ENCODE measurements around the gene ARHGAP4.

Gene ARHGAP4

DNA sequence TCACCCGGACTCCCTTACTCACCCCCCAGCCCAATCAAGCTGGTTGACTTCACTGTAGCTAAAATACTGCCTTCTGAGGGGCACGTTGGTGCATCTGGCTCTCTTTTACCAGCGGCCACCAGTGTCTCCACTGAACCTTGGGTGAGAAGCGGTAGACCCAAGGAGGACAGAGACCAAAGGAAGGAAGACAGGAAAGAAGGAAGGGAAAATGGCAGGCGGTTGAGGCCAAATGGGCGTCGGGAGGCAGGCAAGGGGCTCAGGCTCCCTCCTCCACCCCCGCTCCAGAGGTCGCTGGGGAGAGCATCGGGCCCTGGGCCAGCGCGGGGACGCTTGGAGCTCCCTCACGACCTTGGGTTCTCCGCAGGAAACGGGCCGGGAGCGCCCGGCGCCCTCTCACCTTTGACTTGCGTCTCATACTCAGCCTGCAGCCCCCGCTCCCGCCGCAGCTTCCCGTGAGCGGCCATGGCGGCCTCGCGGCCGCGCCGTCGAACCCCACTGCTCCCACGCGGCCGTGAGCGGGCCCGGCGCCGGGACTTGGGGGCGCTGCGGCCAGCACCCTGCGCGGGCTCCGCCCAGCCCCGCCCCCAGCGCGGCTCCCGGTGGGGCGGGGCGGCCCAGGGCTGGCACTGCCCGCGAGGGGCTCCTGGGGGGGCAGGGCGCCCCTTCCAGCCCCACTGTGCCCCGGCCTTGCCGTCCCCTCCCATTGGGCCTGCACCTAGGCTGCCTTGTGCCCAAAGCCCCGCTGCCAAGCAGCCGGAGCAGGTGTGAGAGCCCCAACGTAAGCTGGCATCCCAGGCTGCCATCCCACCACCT, at the start of gene ARHGAP4:
Gene ARHGAP4, minus strand, starts transcription at position 526 of the 813 bp plus-strand sequence. Its CDS starts 62 bp downstream, at position 464.
- peak within 1 kb of the TSS; percentile 90 for H3K4me3 Mint-ChIP-seq
- H3K27ac Mint-ChIP-seq: peak within 1 kb of the TSS; percentile 93
- peaks cover 44% of the 10 kb centered on the region for H3K4me1 Mint-ChIP-seq
- DNase-seq (ENCODE audit: low spot score in 2 of 2): peak; percentile 26 to 76
- peak; percentile 25 for ATAC-seq
- no peaks in the 10 kb centered on the region for H3K9me3 Mint-ChIP-seq
- H3K36me3 Mint-ChIP-seq: peaks cover 32% of the 10 kb centered on the region

GRCh38 chrX:153974726-153975286, 48.7 kb upstream of the ARHGAP4 start:
- Mint-ChIP-seq H3K4me1 (peaks cover 15% of the 10 kb centered on the region), H3K27ac (peak overlapping the region; percentile 93), H3K36me3 (peaks cover 31% of the 10 kb centered on the region), H3K4me3 (peak overlapping the region; percentile 97), H3K9me3 (no peaks in the 10 kb centered on the region)
- DNase-seq (ENCODE audit: low spot score in 2 of 2) (no peak), ATAC-seq (no peak)

DNA sequence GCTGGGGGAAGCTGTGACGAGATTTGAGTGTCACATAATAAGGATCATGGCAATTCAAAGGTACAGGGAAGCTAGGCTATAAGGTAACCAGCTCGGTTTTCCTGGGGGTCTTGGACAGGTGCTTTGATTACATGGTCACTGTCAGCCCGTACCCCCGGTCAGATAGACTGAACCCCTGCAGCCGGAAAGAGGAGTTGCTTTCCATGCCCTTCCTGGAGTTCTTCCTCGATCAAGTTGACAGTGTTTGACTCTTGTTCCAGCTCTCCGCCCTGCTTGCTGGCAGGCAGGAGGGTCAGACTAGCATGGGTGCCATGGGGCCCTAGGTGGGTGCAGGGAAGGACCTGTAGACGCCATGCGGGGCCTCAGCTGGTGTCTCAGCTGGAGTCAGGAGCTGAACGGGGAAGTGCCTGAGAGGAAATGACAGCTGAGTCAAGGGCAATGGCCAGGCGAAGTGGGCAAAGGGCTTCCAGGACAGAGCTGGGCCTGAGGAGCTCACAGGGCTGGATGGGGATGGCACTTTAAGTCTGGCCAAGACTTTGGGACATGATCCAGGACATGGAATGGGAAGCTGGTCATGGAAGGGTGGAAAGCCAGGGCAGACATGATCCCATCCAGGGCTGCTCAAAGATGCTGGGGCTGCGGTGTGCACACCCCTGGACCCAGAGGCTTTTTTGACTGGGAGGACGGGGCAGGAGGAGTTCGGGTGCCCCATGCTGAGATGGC, 48.1 kb upstream of the ARHGAP4 start:
- Mint-ChIP-seq H3K9me3 (no peaks in the 10 kb centered on the region), H3K27ac (peak overlapping the region; percentile 93), H3K4me1 (peaks cover 15% of the 10 kb centered on the region), H3K4me3 (peak overlapping the region; percentile 97), H3K36me3 (peaks cover 37% of the 10 kb centered on the region)
- ATAC-seq: no peak
- peak in 1 of 2 donors; percentile 52 for DNase-seq (ENCODE audit: low spot score in 2 of 2)

DNA sequence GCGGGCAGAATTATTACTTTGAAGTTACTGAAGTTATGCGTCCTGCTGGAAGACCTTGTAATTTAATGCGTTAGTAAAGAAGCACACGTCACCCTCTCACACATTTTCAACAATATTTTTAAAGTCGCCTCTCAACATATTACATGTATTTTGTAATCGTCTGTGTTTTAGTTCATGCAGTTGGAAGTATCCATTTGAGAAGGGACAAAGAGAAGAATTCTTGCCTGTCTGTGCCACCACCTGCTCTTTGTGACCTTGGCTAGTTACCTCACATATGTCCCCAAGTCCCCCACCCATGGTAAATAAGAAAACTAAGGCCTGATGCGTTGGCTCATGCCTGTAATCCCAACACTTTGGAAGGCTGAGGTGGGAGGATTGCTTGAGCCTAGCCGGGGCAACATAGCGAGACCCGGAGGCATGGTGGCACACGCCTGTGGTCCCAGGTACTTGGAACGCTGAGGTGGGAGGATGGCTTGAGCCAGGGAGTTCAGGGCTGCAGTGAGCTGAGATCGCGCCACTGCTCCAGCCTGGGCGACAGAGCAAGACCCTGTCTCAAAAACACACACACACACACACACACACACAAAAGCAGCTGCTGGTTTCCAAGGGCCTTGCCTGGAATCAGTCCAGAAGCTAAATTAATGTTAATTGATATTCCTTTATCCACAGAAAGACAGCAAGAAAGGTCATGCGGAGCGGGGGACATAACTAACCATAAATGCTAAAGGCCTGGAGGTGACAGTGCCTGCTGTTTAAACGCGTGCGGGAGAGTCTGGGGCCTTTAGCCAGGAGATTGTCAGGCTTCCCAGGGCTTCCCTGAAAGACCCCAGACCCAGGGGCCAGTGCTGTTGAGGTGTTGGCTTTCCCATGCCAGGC, 47.3 kb upstream of the ARHGAP4 start:
- H3K9me3 Mint-ChIP-seq: no peaks in the 10 kb centered on the region
- H3K36me3 Mint-ChIP-seq: peaks cover 45% of the 10 kb centered on the region
- peak in 1 of 2 donors; percentile 54 for DNase-seq (ENCODE audit: low spot score in 2 of 2)
- H3K4me1 Mint-ChIP-seq: peaks cover 16% of the 10 kb centered on the region
- H3K4me3 Mint-ChIP-seq: peak overlapping the region; percentile 97
- ATAC-seq: no peak
- peak overlapping the region; percentile 93 for H3K27ac Mint-ChIP-seq

GRCh38 chrX:153972368-153973126, 46.5 kb upstream of the ARHGAP4 start, which contains the start of gene TMEM187:
TMEM187 (plus strand) TSS chrX:153972754; CDS start chrX:153982063, 9,309 bp downstream.
- Mint-ChIP-seq H3K27ac (peak within 1 kb of the TSS; percentile 100), H3K36me3 (peaks cover 53% of the 10 kb centered on the region), H3K4me3 (peak within 1 kb of the TSS; percentile 97), H3K9me3 (no peaks in the 10 kb centered on the region), H3K4me1 (peaks cover 24% of the 10 kb centered on the region)
- ATAC-seq: peak; percentile 71
- DNase-seq (ENCODE audit: low spot score in 2 of 2): peak; percentile 71 to 90

DNA sequence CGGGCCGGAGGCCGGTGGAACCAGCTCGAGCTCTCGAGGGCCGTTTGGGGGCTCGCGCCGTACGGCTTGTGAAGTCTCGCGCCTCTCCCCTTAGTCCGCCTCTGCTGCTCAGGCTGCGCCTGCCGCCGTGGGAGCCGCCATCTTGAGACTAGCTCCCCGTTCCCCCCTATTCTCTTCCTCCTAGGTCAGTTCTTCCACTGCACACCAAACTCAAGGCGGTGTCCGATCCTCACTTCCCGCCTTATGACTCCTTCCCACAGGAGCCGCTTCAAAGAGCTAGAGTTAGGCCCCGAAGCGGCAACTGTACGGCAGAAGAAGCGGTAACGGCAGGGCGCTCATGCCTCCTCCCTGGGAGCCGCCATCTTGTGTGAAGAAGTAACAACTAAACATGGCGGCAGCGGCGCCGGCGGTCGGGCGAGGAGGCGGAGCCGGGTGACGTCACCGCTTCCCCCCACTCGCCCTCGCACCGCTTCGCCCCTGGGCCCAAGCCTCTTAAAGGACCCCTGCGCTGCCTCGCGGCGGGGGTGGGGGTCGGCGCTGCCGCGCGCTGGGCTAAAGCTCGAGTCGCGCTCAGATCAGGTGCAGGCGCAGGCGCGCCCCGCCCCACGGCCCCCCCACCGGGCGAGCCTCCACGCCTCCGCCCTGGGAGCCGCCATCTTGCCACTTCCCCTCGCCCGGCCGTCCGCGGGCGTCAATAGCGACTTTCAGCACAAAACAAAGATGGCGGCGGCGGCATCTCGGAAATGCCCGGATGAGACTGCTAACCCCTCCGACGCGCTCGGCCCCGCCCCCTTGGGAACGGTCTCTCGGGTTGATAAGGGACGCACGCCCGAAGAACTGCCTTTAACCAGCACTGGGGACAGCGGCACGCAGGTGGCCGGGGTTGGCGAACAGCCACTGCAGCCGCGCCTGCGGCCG, 45.6 kb upstream of the ARHGAP4 start, which contains the start of gene HCFC1:
Gene HCFC1, minus strand, starts transcription at position 369 of the 918 bp plus-strand sequence. CDS start 978 bp downstream, outside the sequence.
- ATAC-seq: peak; percentile 58
- DNase-seq (ENCODE audit: low spot score in 2 of 2): peak; percentile 73 to 93
- H3K4me1 Mint-ChIP-seq: peaks cover 33% of the 10 kb centered on the region
- peak within 1 kb of the TSS; percentile 100 for H3K27ac Mint-ChIP-seq
- no peaks in the 10 kb centered on the region for H3K9me3 Mint-ChIP-seq
- peak within 1 kb of the TSS; percentile 97 for H3K4me3 Mint-ChIP-seq
- peaks cover 62% of the 10 kb centered on the region for H3K36me3 Mint-ChIP-seq

DNA sequence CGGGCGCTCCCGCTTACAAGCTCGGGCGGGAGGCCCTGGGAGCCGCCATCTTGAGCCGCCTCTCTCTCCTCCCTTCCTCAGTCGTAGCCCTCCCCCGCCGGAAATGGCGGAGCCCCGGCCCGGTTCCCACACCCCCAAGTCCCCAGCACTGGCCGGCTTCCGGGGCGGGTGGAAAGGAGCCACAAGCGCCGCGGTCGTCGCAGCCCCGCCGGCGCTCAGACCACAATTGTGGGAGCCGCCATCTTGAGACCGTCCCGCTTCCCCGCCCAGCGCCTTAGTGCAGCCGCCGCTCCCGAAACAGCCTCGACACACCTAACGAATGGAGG, 45.0 kb upstream of the ARHGAP4 start:
- Mint-ChIP-seq H3K4me3 (peak overlapping the region; percentile 97), H3K9me3 (no peaks in the 10 kb centered on the region), H3K36me3 (peaks cover 68% of the 10 kb centered on the region), H3K27ac (peak overlapping the region; percentile 100), H3K4me1 (peaks cover 39% of the 10 kb centered on the region)
- peak; percentile 62 to 89 for DNase-seq (ENCODE audit: low spot score in 2 of 2)
- peak; percentile 63 for ATAC-seq

DNA sequence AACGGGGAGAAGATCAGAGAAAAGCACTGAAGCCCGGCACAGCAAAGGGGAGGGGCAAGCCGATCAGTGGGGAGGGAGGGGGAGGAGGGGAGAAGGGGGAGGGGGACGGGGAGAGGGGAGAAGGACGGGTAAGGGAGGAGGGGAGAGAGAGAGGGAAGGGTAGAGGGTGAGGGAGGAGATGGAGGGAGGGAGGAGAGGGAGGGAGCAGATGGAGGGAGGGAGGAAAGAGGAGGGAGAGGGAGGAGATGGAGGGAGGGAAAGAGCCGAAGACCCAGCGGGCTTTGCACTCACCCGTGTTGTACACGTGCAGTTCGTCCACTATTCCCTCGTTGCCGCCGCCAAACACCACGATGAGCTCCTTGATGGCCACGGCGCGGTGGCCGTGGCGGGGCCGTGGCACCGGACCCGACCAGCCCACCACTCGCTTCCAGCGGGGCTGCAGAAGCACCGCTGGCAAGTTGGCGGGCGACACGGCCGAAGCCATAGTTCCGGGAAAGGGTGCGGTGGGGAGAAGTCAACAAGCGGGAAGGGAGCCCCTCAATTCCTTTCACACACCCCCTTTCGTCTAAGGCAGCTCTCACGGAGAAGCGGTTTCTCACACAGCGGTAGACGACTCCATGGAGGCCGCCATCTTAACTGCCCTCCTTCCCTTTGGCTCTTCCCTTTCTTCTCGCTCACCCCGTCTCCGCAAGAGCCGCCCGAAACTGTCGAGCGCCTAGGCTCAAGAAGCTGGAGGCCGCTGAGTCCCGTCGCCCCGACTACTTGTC, 44.5 kb upstream of the ARHGAP4 start:
- peak; percentile 1 for ATAC-seq
- Mint-ChIP-seq H3K36me3 (peaks cover 72% of the 10 kb centered on the region), H3K4me3 (peak overlapping the region; percentile 97), H3K4me1 (peaks cover 40% of the 10 kb centered on the region), H3K27ac (peak overlapping the region; percentile 100), H3K9me3 (no peaks in the 10 kb centered on the region)
- DNase-seq (ENCODE audit: low spot score in 2 of 2): no peak

- H3K9me3 Mint-ChIP-seq: no peaks in the 10 kb centered on the region
- no peak for ATAC-seq
- H3K4me1 Mint-ChIP-seq: peaks cover 45% of the 10 kb centered on the region
- H3K27ac Mint-ChIP-seq: peak overlapping the region; percentile 89
- H3K36me3 Mint-ChIP-seq: peaks cover 78% of the 10 kb centered on the region
- no peak for DNase-seq (ENCODE audit: low spot score in 2 of 2)
- H3K4me3 Mint-ChIP-seq: peak overlapping the region; percentile 97
Measured at GRCh38 chrX:153969904-153970356, 43.9 kb upstream of the ARHGAP4 start.

DNA sequence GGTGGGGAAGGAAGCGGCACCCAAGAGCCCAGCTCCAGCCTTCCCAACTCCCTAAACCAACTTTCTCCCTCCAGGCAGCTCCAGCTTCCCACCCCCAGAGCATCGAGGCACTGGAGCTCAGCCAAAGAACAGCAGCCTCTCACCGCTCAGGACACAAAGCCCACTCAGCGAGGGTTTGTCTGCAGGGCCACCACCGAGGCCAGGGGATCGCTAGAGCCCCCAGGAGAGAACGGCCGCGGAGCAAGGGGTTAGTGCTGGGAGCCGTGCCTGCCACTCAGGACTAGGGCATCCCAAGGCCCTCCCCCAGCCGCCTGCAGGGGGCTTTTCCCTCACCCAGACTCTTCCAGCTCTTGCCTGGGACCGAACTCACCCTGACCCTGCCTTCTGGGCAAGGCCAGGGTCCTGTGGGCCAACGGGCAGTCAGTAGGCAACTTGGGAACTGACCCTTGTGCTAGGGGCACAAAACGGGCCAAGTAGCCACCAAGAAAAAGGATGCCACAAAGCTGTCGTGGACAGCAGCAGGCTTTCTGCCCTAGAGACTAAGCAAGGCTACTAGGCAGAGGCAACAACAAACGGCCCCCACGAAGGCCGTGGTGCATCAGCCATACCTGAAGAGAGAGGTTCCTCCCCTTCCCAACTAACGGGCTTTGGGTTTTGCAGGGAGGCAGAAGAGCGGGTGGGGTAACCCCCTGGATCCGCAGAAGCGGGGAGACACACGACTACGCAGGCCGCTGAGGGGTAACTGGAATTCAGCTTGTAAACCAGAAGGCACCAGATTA, 43.2 kb upstream of the ARHGAP4 start:
- DNase-seq (ENCODE audit: low spot score in 2 of 2): no peak
- Mint-ChIP-seq H3K9me3 (no peaks in the 10 kb centered on the region), H3K27ac (peak overlapping the region; percentile 89), H3K36me3 (peaks cover 84% of the 10 kb centered on the region), H3K4me1 (peaks cover 39% of the 10 kb centered on the region), H3K4me3 (peak overlapping the region; percentile 97)
- ATAC-seq: no peak

DNA sequence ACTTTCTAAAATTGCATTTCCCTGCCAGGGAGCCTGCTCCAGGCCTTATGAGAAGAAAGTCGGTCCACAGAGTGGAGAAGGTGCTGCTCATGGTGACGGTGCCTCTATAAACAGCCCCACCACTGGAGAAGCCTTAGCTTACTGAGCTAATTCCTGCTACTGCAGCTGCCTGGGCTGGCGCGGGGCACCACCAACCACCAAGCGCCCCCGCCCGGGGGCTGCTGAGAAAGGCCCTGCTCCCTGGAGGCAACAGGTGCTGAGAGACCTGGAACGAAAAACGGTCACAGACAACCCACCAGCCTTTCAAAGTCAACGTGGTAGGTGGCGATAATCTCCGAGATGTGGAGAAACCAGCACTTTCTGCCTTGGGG, 42.7 kb upstream of the ARHGAP4 start:
- no peaks in the 10 kb centered on the region for H3K9me3 Mint-ChIP-seq
- H3K4me3 Mint-ChIP-seq: peak overlapping the region; percentile 97
- H3K27ac Mint-ChIP-seq: peak overlapping the region; percentile 89
- ATAC-seq (no peak), DNase-seq (ENCODE audit: low spot score in 2 of 2) (no peak)
- H3K4me1 Mint-ChIP-seq: peaks cover 34% of the 10 kb centered on the region
- H3K36me3 Mint-ChIP-seq: peaks cover 90% of the 10 kb centered on the region

DNA sequence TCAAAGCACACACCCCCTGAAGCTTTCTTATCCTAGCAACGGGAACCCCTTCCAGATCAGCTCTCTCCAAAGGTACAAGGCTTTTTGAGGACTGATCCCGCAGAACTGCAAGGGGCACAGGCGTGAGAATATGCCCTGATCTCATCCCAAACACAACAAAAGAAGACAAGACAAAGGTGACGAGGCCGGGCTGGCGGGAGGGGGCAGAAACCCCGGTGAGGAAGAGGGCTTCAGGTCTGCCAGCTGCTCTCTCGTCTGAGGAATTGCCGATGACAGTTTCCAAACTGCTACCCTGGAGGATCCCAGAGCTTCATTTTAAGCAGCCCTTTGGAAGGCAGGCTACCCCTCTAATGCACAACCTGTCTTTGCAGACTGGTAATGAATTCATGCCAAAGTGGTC, 42.2 kb upstream of the ARHGAP4 start:
- DNase-seq (ENCODE audit: low spot score in 2 of 2): no peak
- H3K4me3 Mint-ChIP-seq: peak overlapping the region; percentile 97
- ATAC-seq: no peak
- H3K9me3 Mint-ChIP-seq: no peaks in the 10 kb centered on the region
- peaks cover 34% of the 10 kb centered on the region for H3K4me1 Mint-ChIP-seq
- peaks cover 92% of the 10 kb centered on the region for H3K36me3 Mint-ChIP-seq
- peak overlapping the region; percentile 97 for H3K27ac Mint-ChIP-seq

All from stimulated activated effector memory CD8-positive, alpha-beta T cell treated with anti-CD3 and anti-CD28 coated beads, Interleukin-12 subunit alpha, Interleukin-12 subunit beta, amount 100 ng/mL, for 72 hours (primary cell).